RWPE2 (cell line): ENCODE results near the gene FAM98B.

ENCODE experiments used
- ATAC-seq: fragments of 200-7000 bp; cut with Tn5 transposase; 3 replicates; pipeline ENCODE4 v1.9.1; 2021; ENCODE audit warnings: low read depth
- DNase-seq: peaks from one replicate; pipeline ENCODE4 v3.0.0-alpha.2; 2020; ENCODE audit warnings: low spot score
- H3K27ac ChIP-seq: fragments of 450-650 bp; 2 replicates; pipeline ENCODE4 v1.5.1; 2017; ENCODE audit warnings: mild to moderate bottlenecking; ENCODE audit not compliant: poor library complexity, severe bottlenecking
- H3K27me3 ChIP-seq: fragments of 250-450 bp; sonication (Bioruptor Pico); 2 replicates; pipeline ENCODE4 v1.5.1; 2021; ENCODE audit warnings: mild to moderate bottlenecking, moderate library complexity; ENCODE audit not compliant: insufficient read depth, poor library complexity, severe bottlenecking
- H3K36me3 ChIP-seq: fragments of 250-450 bp; sonication (Bioruptor Pico); 2 replicates; pipeline ENCODE4 v1.5.1; 2020; ENCODE audit warnings: low read depth, mild to moderate bottlenecking, moderate library complexity
- H3K4me1 ChIP-seq: fragments of 250-450 bp; sonication (Bioruptor Pico); 2 replicates; pipeline ENCODE4 v1.5.1; 2021; ENCODE audit warnings: mild to moderate bottlenecking, moderate library complexity; ENCODE audit not compliant: insufficient read depth, poor library complexity, severe bottlenecking
- H3K4me3 ChIP-seq: fragments of 250-450 bp; sonication (Bioruptor Pico); 2 replicates; pipeline ENCODE4 v1.5.1; 2021; ENCODE audit warnings: mild to moderate bottlenecking, moderate library complexity; ENCODE audit not compliant: severe bottlenecking
- H3K9me3 ChIP-seq: fragments of 250-450 bp; sonication (Bioruptor Pico); 2 replicates; pipeline ENCODE4 v1.5.1; 2021; ENCODE audit warnings: mild to moderate bottlenecking, moderate library complexity; ENCODE audit not compliant: severe bottlenecking
- CTCF ChIP-seq: fragments of 450-650 bp; IDR thresholded peaks from one replicate; pipeline ENCODE4 v1.5.1; 2017; ENCODE audit warnings: mild to moderate bottlenecking, moderate library complexity; ENCODE audit not compliant: poor library complexity, severe bottlenecking

FAM98B gene

GRCh38 chr15:38486936-38487335 is 33.0 kb downstream of the FAM98B start:
- Histone ChIP-seq H3K4me1 (no peaks in the 10 kb centered on the region), H3K4me3 (no peak overlapping the region), H3K9me3 (no peaks in the 10 kb centered on the region), H3K27ac (no peak overlapping the region), H3K27me3 (no peaks in the 10 kb centered on the region), H3K36me3 (peaks cover 49% of the 10 kb centered on the region)
- DNase-seq (no peak), ATAC-seq (no peak)
- no peak for TF ChIP-seq CTCF

- Histone ChIP-seq H3K27ac (no peak overlapping the region), H3K4me3 (no peak overlapping the region), H3K27me3 (no peaks in the 10 kb centered on the region), H3K9me3 (no peaks in the 10 kb centered on the region), H3K4me1 (no peaks in the 10 kb centered on the region), H3K36me3 (peaks cover 45% of the 10 kb centered on the region)
- ATAC-seq, result no peak
- TF ChIP-seq CTCF, result no peak
- no peak for DNase-seq
Measured at GRCh38 chr15:38487378-38487777, 33.5 kb downstream of the FAM98B start.

GRCh38 chr15:38490242-38490922 is 36.5 kb downstream of the FAM98B start:
- no peak for TF ChIP-seq CTCF
- Histone ChIP-seq H3K27ac (no peak overlapping the region), H3K36me3 (peaks cover 32% of the 10 kb centered on the region), H3K27me3 (no peaks in the 10 kb centered on the region), H3K4me3 (no peak overlapping the region), H3K9me3 (no peaks in the 10 kb centered on the region), H3K4me1 (no peaks in the 10 kb centered on the region)
- no peak for DNase-seq
- no peak for ATAC-seq

GRCh38 chr15:38496151-38496550 is 42.2 kb downstream of the FAM98B start:
- Histone ChIP-seq H3K4me1 (no peaks in the 10 kb centered on the region), H3K4me3 (no peak overlapping the region), H3K27me3 (no peaks in the 10 kb centered on the region), H3K27ac (no peak overlapping the region), H3K9me3 (no peaks in the 10 kb centered on the region), H3K36me3 (no peaks in the 10 kb centered on the region; the same call in 1 of the 2 replicates)
- TF ChIP-seq CTCF, result peak; percentile 9
- ATAC-seq (no peak), DNase-seq (no peak)

GRCh38 chr15:38499651-38500050 is 45.7 kb downstream of the FAM98B start:
- H3K4me1 ChIP-seq, result no peaks in the 10 kb centered on the region
- ATAC-seq (no peak), DNase-seq (no peak)
- no peaks in the 10 kb centered on the region for H3K36me3 ChIP-seq
- TF ChIP-seq CTCF, result no peak
- no peaks in the 10 kb centered on the region for H3K27me3 ChIP-seq
- H3K4me3 ChIP-seq, result no peak overlapping the region
- H3K27ac ChIP-seq, result no peak overlapping the region
- H3K9me3 ChIP-seq, result no peaks in the 10 kb centered on the region
